Measurements from ENCODE around the gene CIB1. TPM values are rescaled to one million over a fixed set of nuclear protein-coding genes. Genes with fewer than 3 reads are reported as not detected.

Gene CIB1
- total RNA-seq, 1 donor from 2014 or later = 19.8 TPM

- Mint-ChIP-seq H3K4me1 (ENCODE audit: unreplicated experiment) (peaks cover 6% of the 10 kb centered on the region), H3K36me3 (ENCODE audit: low read depth, unreplicated experiment) (no peaks in the 10 kb centered on the region), H3K27ac (ENCODE audit: unreplicated experiment) (no peak overlapping the region), H3K4me3 (ENCODE audit: unreplicated experiment) (no peak overlapping the region), H3K9me3 (ENCODE audit: unreplicated experiment) (no peaks in the 10 kb centered on the region), H3K27me3 (ENCODE audit: unreplicated experiment) (peaks cover 2% of the 10 kb centered on the region)
- no peak for DNase-seq (ENCODE audit: low spot score)
- no peak for TF ChIP-seq CTCF (IDR thresholded peaks at IDR 0.05; ENCODE audit: unreplicated experiment)
These were observed 39.1 kb downstream of the CIB1 start for GRCh38 chr15:90194655-90195054.

- no peaks in the 10 kb centered on the region for H3K36me3 Mint-ChIP-seq (ENCODE audit: low read depth, unreplicated experiment)
- no peak for TF ChIP-seq CTCF (IDR thresholded peaks at IDR 0.05; ENCODE audit: unreplicated experiment)
- H3K4me3 Mint-ChIP-seq (ENCODE audit: unreplicated experiment) = no peak overlapping the region
- H3K27me3 Mint-ChIP-seq (ENCODE audit: unreplicated experiment) = peaks cover 1% of the 10 kb centered on the region
- no peak for DNase-seq (ENCODE audit: low spot score)
- H3K27ac Mint-ChIP-seq (ENCODE audit: unreplicated experiment) = no peak overlapping the region
- peaks cover 10% of the 10 kb centered on the region for H3K4me1 Mint-ChIP-seq (ENCODE audit: unreplicated experiment)
- H3K9me3 Mint-ChIP-seq (ENCODE audit: unreplicated experiment) = no peaks in the 10 kb centered on the region
These were observed 40.6 kb downstream of the CIB1 start for GRCh38 chr15:90192961-90193786.

GRCh38 chr15:90191794-90192509 lies 41.8 kb downstream of the CIB1 start:
- Mint-ChIP-seq H3K27me3 (ENCODE audit: unreplicated experiment) (peaks cover 1% of the 10 kb centered on the region), H3K4me3 (ENCODE audit: unreplicated experiment) (no peak overlapping the region), H3K4me1 (ENCODE audit: unreplicated experiment) (peaks cover 14% of the 10 kb centered on the region), H3K9me3 (ENCODE audit: unreplicated experiment) (no peaks in the 10 kb centered on the region), H3K27ac (ENCODE audit: unreplicated experiment) (no peak overlapping the region), H3K36me3 (ENCODE audit: low read depth, unreplicated experiment) (no peaks in the 10 kb centered on the region)
- DNase-seq (ENCODE audit: low spot score) = no peak
- no peak for TF ChIP-seq CTCF (IDR thresholded peaks at IDR 0.05; ENCODE audit: unreplicated experiment)

- Mint-ChIP-seq H3K4me1 (ENCODE audit: unreplicated experiment) (peaks cover 14% of the 10 kb centered on the region), H3K9me3 (ENCODE audit: unreplicated experiment) (no peaks in the 10 kb centered on the region), H3K27me3 (ENCODE audit: unreplicated experiment) (peaks cover 1% of the 10 kb centered on the region), H3K36me3 (ENCODE audit: low read depth, unreplicated experiment) (no peaks in the 10 kb centered on the region), H3K4me3 (ENCODE audit: unreplicated experiment) (no peak overlapping the region), H3K27ac (ENCODE audit: unreplicated experiment) (no peak overlapping the region)
- no peak for TF ChIP-seq CTCF (IDR thresholded peaks at IDR 0.05; ENCODE audit: unreplicated experiment)
- DNase-seq (ENCODE audit: low spot score) = no peak
These were observed 42.4 kb downstream of the CIB1 start for GRCh38 chr15:90191344-90191687.

All from endothelial cell (in vitro differentiated cells).